RWPE2 (cell line): ENCODE measurements around the gene STMN1.

Experiments used
- ATAC-seq: fragments of 200-7000 bp; cut with Tn5 transposase; 3 replicates; pipeline ENCODE4 v1.9.1; 2021; ENCODE audit warnings: low read depth
- DNase-seq: peaks from one replicate; pipeline ENCODE4 v3.0.0-alpha.2; 2020; ENCODE audit warnings: low spot score
- H3K27ac ChIP-seq: fragments of 450-650 bp; 2 replicates; pipeline ENCODE4 v1.5.1; 2017; ENCODE audit warnings: mild to moderate bottlenecking; ENCODE audit not compliant: poor library complexity, severe bottlenecking
- H3K27me3 ChIP-seq: fragments of 250-450 bp; sonication (Bioruptor Pico); 2 replicates; pipeline ENCODE4 v1.5.1; 2021; ENCODE audit warnings: mild to moderate bottlenecking, moderate library complexity; ENCODE audit not compliant: insufficient read depth, poor library complexity, severe bottlenecking
- H3K36me3 ChIP-seq: fragments of 250-450 bp; sonication (Bioruptor Pico); 2 replicates; pipeline ENCODE4 v1.5.1; 2020; ENCODE audit warnings: low read depth, mild to moderate bottlenecking, moderate library complexity
- H3K4me1 ChIP-seq: fragments of 250-450 bp; sonication (Bioruptor Pico); 2 replicates; pipeline ENCODE4 v1.5.1; 2021; ENCODE audit warnings: mild to moderate bottlenecking, moderate library complexity; ENCODE audit not compliant: insufficient read depth, poor library complexity, severe bottlenecking
- H3K4me3 ChIP-seq: fragments of 250-450 bp; sonication (Bioruptor Pico); 2 replicates; pipeline ENCODE4 v1.5.1; 2021; ENCODE audit warnings: mild to moderate bottlenecking, moderate library complexity; ENCODE audit not compliant: severe bottlenecking
- H3K9me3 ChIP-seq: fragments of 250-450 bp; sonication (Bioruptor Pico); 2 replicates; pipeline ENCODE4 v1.5.1; 2021; ENCODE audit warnings: mild to moderate bottlenecking, moderate library complexity; ENCODE audit not compliant: severe bottlenecking
- CTCF ChIP-seq: fragments of 450-650 bp; IDR thresholded peaks from one replicate; pipeline ENCODE4 v1.5.1; 2017; ENCODE audit warnings: mild to moderate bottlenecking, moderate library complexity; ENCODE audit not compliant: poor library complexity, severe bottlenecking

The STMN1 gene

GRCh38 chr1:25863486-25864262 lies 42.5 kb downstream of the STMN1 start:
- Histone ChIP-seq H3K36me3 (peaks cover 28% of the 10 kb centered on the region), H3K9me3 (peaks cover 1% of the 10 kb centered on the region), H3K27me3 (no peaks in the 10 kb centered on the region), H3K27ac (no peak overlapping the region), H3K4me1 (peaks cover 7% of the 10 kb centered on the region), H3K4me3 (no peak overlapping the region)
- no peak for TF ChIP-seq CTCF
- ATAC-seq: no peak
- peak; percentile 45 for DNase-seq

GRCh38 chr1:25862785-25863485 lies 43.3 kb downstream of the STMN1 start:
- Histone ChIP-seq H3K27ac (no peak overlapping the region), H3K4me1 (peaks cover 12% of the 10 kb centered on the region), H3K36me3 (peaks cover 23% of the 10 kb centered on the region), H3K27me3 (no peaks in the 10 kb centered on the region), H3K4me3 (no peak overlapping the region), H3K9me3 (peaks cover 1% of the 10 kb centered on the region)
- TF ChIP-seq CTCF: no peak
- ATAC-seq (no peak), DNase-seq (no peak)

GRCh38 chr1:25861316-25862286 lies 44.6 kb downstream of the STMN1 start:
- H3K4me3 ChIP-seq: no peak overlapping the region
- H3K4me1 ChIP-seq: peaks cover 14% of the 10 kb centered on the region
- H3K27me3 ChIP-seq: no peaks in the 10 kb centered on the region
- peak overlapping the region; percentile 60 for H3K27ac ChIP-seq
- no peak for ATAC-seq
- peaks cover 16% of the 10 kb centered on the region for H3K36me3 ChIP-seq
- H3K9me3 ChIP-seq: peaks cover 1% of the 10 kb centered on the region
- DNase-seq: no peak
- no peak for TF ChIP-seq CTCF

- ATAC-seq (peak; percentile 81), DNase-seq (peak; percentile 83)
- TF ChIP-seq CTCF: no peak
- Histone ChIP-seq H3K36me3 (peaks cover 20% of the 10 kb centered on the region), H3K4me3 (peak within 1 kb of the TSS; percentile 90), H3K27me3 (no peaks in the 10 kb centered on the region), H3K27ac (peak within 1 kb of the TSS; percentile 60), H3K4me1 (peaks cover 14% of the 10 kb centered on the region), H3K9me3 (peaks cover 1% of the 10 kb centered on the region)
Observed at GRCh38 chr1:25858906-25859789, 47.1 kb downstream of the STMN1 start, which contains the start of gene AUNIP. TSS of gene AUNIP (minus strand) at chr1:25859457. CDS start at chr1:25859357, 100 bp downstream.
